K562 (cell line): ENCODE results near the gene PTTG2.

Experiments
- ID3 ChIP-seq, 2 experiments: fragments of 250-450 bp in 1 of 2; fragments of 450-650 bp in 1 of 2; sonication (Bioruptor Pico) in 1 of 2; IDR thresholded peaks; 2 replicates each; pipeline versions ENCODE4 v1.6.1 to v1.8.0; 2016 to 2021; ENCODE audit warnings: mild to moderate bottlenecking in 2 of 2, moderate library complexity in 2 of 2, missing compliant biosample characterization in 1 of 2, missing genetic modification characterization in 1 of 2
- SP2 ChIP-seq: IDR thresholded peaks from 2 replicates; pipeline ENCODE4 v1.6.1; 2011; ENCODE audit warnings: mild to moderate bottlenecking, low read depth, low read length, moderate library complexity; ENCODE audit not compliant: poor library complexity, severe bottlenecking; ENCODE audit errors: extremely low read depth

GRCh38 chr4:37958932-37959331, 1.3 kb upstream of the PTTG2 start:
- TF ChIP-seq ID3 (CRISPR knock-in tag; IDR thresholded peaks at IDR 0.05) (no peak), ID3 (tag; IDR thresholded peaks at IDR 0.05) (no peak), SP2 (no peak)
